Erythroblast (primary cell): ENCODE measurements around the gene ACER1.

Source experiments
- GATA1 ChIP-seq: IDR thresholded peaks from 2 replicates; pipeline ENCODE4 v1.6.1; 2011; ENCODE audit warnings: low read depth, mild to moderate bottlenecking, control low read depth, low read length, moderate library complexity
- POLR2A ChIP-seq: IDR thresholded peaks from 2 replicates; pipeline ENCODE4 v1.6.1; 2011; ENCODE audit warnings: mild to moderate bottlenecking, low read length

DNA sequence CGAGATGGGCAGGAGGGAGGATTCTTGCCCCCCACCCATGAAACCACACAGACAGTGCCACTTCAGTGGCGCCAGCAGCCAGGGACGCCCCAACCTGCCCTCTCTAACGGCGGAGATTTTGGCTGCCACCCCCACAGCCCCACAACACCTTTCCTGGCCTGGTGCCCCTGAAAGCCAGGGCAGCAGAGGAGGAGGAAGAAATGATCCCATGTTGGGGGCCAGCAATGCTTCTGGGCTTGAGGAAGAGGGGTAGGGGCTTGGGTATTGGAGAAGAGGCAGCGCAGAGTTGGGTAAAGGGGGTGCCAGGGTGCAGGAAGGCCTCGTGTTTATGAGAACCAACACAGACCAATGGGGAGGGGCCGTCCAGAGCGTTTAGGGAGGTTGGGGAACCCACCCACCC, 55.4 kb downstream of the ACER1 start:
- TF ChIP-seq POLR2A (no peak), GATA1 (no peak)
